Spleen (tissue), 11 donors: ENCODE results near the gene PLCB4. TPM values are rescaled to one million over a fixed set of nuclear protein-coding genes. Genes with fewer than 3 reads are reported as not detected.

ENCODE experiments used
- DNase-seq: peaks from one replicate; pipeline ENCODE4 v3.0.0-alpha.2; 2020
- H3K27ac ChIP-seq, 8 donors: fragments of 200-600 bp; sonication (generic) in 7 of 8; 1 replicate in 4 of 8; 2 replicates in 4 of 8; pipeline versions ENCODE4 v1.5.0 to v1.8.0; 2016 to 2021; ENCODE audit warnings: inconsistent platforms in 4 of 8, mild to moderate bottlenecking in 4 of 8, moderate library complexity in 1 of 8
- H3K27me3 ChIP-seq, 7 donors: fragments of 200-600 bp; sonication (generic) in 6 of 7; replicated peaks in 1 of 7; 1 replicate in 4 of 7; 2 replicates in 3 of 7; pipeline versions ENCODE4 v1.5.0 to v1.8.0; 2016 to 2021; ENCODE audit warnings: inconsistent platforms in 3 of 7, mild to moderate bottlenecking in 1 of 7
- H3K36me3 ChIP-seq, 6 donors: fragments of 200-600 bp; sonication (generic) in 5 of 6; 1 replicate in 4 of 6; 2 replicates in 2 of 6; pipeline versions ENCODE4 v1.5.0 to v1.8.0; 2016 to 2021; ENCODE audit warnings: inconsistent platforms in 2 of 6
- H3K4me1 ChIP-seq, 6 donors: fragments of 200-600 bp; sonication (generic) in 5 of 6; 1 replicate in 3 of 6; 2 replicates in 3 of 6; pipeline versions ENCODE4 v1.5.0 to v1.8.0; 2016 to 2021; ENCODE audit warnings: inconsistent platforms in 3 of 6
- H3K4me3 ChIP-seq, 8 donors: fragments of 200-600 bp; sonication (generic) in 7 of 8; 1 replicate in 4 of 8; 2 replicates in 4 of 8; pipeline versions ENCODE4 v1.5.0 to v1.8.0; 2016 to 2021; ENCODE audit warnings: inconsistent platforms in 4 of 8, mild to moderate bottlenecking in 4 of 8, moderate library complexity in 2 of 8
- H3K9me3 ChIP-seq, 8 donors: fragments of 200-600 bp; sonication (generic) in 7 of 8; 1 replicate in 4 of 8; 2 replicates in 4 of 8; pipeline versions ENCODE4 v1.5.0 to v1.8.0; 2016 to 2021; ENCODE audit warnings: inconsistent platforms in 4 of 8
- CTCF ChIP-seq, 11 experiments: fragments of 200-600 bp in 7 of 11; fragments of 450-650 bp in 4 of 11; sonication (generic) in 4 of 11; IDR thresholded peaks in 8 of 11; conservative IDR thresholded peaks in 3 of 11; 1 replicate in 7 of 11; 2 replicates in 4 of 11; pipeline versions ENCODE4 v1.4.0 to v1.8.0; 2016 to 2021; ENCODE audit warnings: antibody characterized with exemption in 11 of 11, inconsistent platforms in 4 of 11, mild to moderate bottlenecking in 1 of 11
- POLR2A ChIP-seq, 3 donors: fragments of 450-650 bp; IDR thresholded peaks; one replicate each; pipeline ENCODE4 v1.5.1; 2017; ENCODE audit warnings: antibody characterized with exemption in 3 of 3, mild to moderate bottlenecking in 1 of 3
- POLR2AphosphoS5 ChIP-seq, 3 donors: sonication (generic); formaldehyde crosslinking; IDR thresholded peaks; one replicate each; pipeline ENCODE4 v1.5.1; 2017; ENCODE audit warnings: antibody characterized with exemption in 3 of 3
- WGBS, 5 donors: extraction: QIAGEN DNeasy Blood & Tissue Kit in 3 of 5; methylation state at CpG; one replicate each; pipeline versions ENCODE4 v1.1.5 to v1.1.7; 2013 to 2018; 5-methylcytosine and 5-hydroxymethylcytosine counted together
- intact Hi-C: fragments of 100-400 bp; cut with DNase I; formaldehyde crosslinking; loops from one replicate; pipeline ENCODE4 v1.15.0; 2023; ENCODE audit warnings: low total_unique reads
- polyA plus RNA-seq, 3 donors: library from polyadenylated mRNA; stranded (reverse); fragments of 200-250 nt; gene quantifications; one replicate each; pipeline ENCODE4 v1.2.1, GENCODE V29; 2013
- total RNA-seq, 7 donors: library from RNA; depleted of rRNA in 3 of 7; stranded (reverse); fragments of >200 nt in 3 of 7; fragmentation: NEBNext Ultra II Directional in 4 of 7; extraction: Animal tissue kit (Norgen Biotek cat#: 25700) in 4 of 7; gene quantifications; one replicate each; pipeline versions ENCODE4 v1.1.0 to v1.2.1, GENCODE V29; 2016 to 2021
- donor health status: healthy with polysubstance abuse.
- donor health status: DM: no; HTN: no; CAD: no; lungs with moderate emphysema.
- donor health status: DM: no; HTN: no; CAD: no.
- donor health status: Bipolar disorder and iron deficiency.
- donor health status: healthy.
- donor health status: DM: no; HTN: no; CAD: no.
- donor health status: DM: yes; HTN: yes; CAD: no.

The PLCB4 gene
- total and polyA plus RNA-seq, 10 donors, result 0.43 to 4.9 (median 1.6) TPM

GRCh38 chr20:9218531-9218961, 149.7 kb downstream of the PLCB4 start:
- H3K27ac ChIP-seq, result peak overlapping the region in 1 of 8 donors; percentile 46
- H3K9me3 ChIP-seq, result no peaks in the 10 kb centered on the region
- DNase-seq, result no peak
- no peaks in the 10 kb centered on the region for H3K27me3 ChIP-seq
- WGBS, 5 donors, result 56 to 74% (median 69%) methylated on average over 6 of the region's 6 CpGs
- no peaks in the 10 kb centered on the region for H3K36me3 ChIP-seq
- peaks cover 0 to 5% (median 0%) of the 10 kb centered on the region in 6 donors for H3K4me1 ChIP-seq
- no peak overlapping the region for H3K4me3 ChIP-seq
- TF ChIP-seq CTCF (IDR thresholded peaks at IDR 0.05 in 8 of 11, conservative IDR thresholded peaks at IDR 0.05 in 3 of 11) (no peak), POLR2AphosphoS5 (IDR thresholded peaks at IDR 0.05) (no peak), POLR2A (IDR thresholded peaks at IDR 0.05) (no peak)
- intact Hi-C loops, result no loop called here

- 80 to 87% (median 85%) methylated on average over 6 of the region's 6 CpGs for WGBS, 5 donors
- no peak for DNase-seq
- H3K4me1 ChIP-seq, result peaks cover 0 to 5% (median 0%) of the 10 kb centered on the region in 6 donors
- H3K4me3 ChIP-seq, result no peak overlapping the region
- no peak for TF ChIP-seq POLR2A (IDR thresholded peaks at IDR 0.05)
- no peak for TF ChIP-seq CTCF (IDR thresholded peaks at IDR 0.05 in 8 of 11, conservative IDR thresholded peaks at IDR 0.05 in 3 of 11)
- no peak for TF ChIP-seq POLR2AphosphoS5 (IDR thresholded peaks at IDR 0.05)
- intact Hi-C loops, result no loop called here
- H3K9me3 ChIP-seq, result no peaks in the 10 kb centered on the region
- H3K36me3 ChIP-seq, result no peaks in the 10 kb centered on the region
- H3K27me3 ChIP-seq, result no peaks in the 10 kb centered on the region
- no peak overlapping the region for H3K27ac ChIP-seq
Measured at GRCh38 chr20:9220874-9221547, 152.1 kb downstream of the PLCB4 start.

GRCh38 chr20:9223296-9223695, 154.4 kb downstream of the PLCB4 start:
- Histone ChIP-seq H3K36me3 (no peaks in the 10 kb centered on the region), H3K27me3 (no peaks in the 10 kb centered on the region), H3K4me1 (peaks cover 0 to 1% (median 0%) of the 10 kb centered on the region in 6 donors), H3K9me3 (no peaks in the 10 kb centered on the region), H3K27ac (no peak overlapping the region), H3K4me3 (no peak overlapping the region)
- DNase-seq, result no peak
- intact Hi-C loops, result no loop called here
- 63 to 77% (median 65%) methylated on average over 4 of the region's 4 CpGs for WGBS, 5 donors
- TF ChIP-seq POLR2AphosphoS5 (IDR thresholded peaks at IDR 0.05), result no peak
- TF ChIP-seq CTCF (IDR thresholded peaks at IDR 0.05 in 8 of 11, conservative IDR thresholded peaks at IDR 0.05 in 3 of 11), result no peak
- no peak for TF ChIP-seq POLR2A (IDR thresholded peaks at IDR 0.05)

- Histone ChIP-seq H3K4me1 (no peaks in the 10 kb centered on the region), H3K4me3 (no peak overlapping the region), H3K9me3 (no peaks in the 10 kb centered on the region), H3K27ac (no peak overlapping the region), H3K27me3 (no peaks in the 10 kb centered on the region), H3K36me3 (no peaks in the 10 kb centered on the region)
- 44 to 69% (median 53%) methylated on average over 4 of the region's 4 CpGs for WGBS, 5 donors
- TF ChIP-seq POLR2AphosphoS5 (IDR thresholded peaks at IDR 0.05), result no peak
- TF ChIP-seq POLR2A (IDR thresholded peaks at IDR 0.05), result no peak
- intact Hi-C loops, result no loop called here
- DNase-seq, result no peak
Measured at GRCh38 chr20:9225879-9226278, 157.0 kb downstream of the PLCB4 start.
